Pancreas (tissue), 10 donors: ENCODE measurements around the gene CST3. TPM values are rescaled to one million over a fixed set of nuclear protein-coding genes. Genes with fewer than 3 reads are reported as not detected.

Source experiments
- ATAC-seq, 4 donors: fragments of 200-7000 bp; cut with Tn5 transposase; one replicate each; pipeline versions ENCODE4 v1.8.0 to v1.9.1; 2020; ENCODE audit warnings: mild to moderate bottlenecking in 4 of 4, moderate library complexity in 4 of 4
- DNase-seq, 6 donors: peaks; one replicate each; pipeline ENCODE4 v3.0.0-alpha.2; 2020
- FAIRE-seq: peaks from 2 replicates; lab custom pipeline; 2012; peaks lifted over from hg19 to GRCh38; lab: Jason Lieb, UNC
- H3K27ac ChIP-seq, 4 donors: fragments of 200-600 bp; sonication (generic); 1 replicate in 3 of 4; 2 replicates in 1 of 4; pipeline versions ENCODE4 v1.5.0 to v1.8.0; 2020
- H3K27me3 ChIP-seq, 4 donors: fragments of 200-600 bp; one replicate each; pipeline ENCODE4 v1.8.0; 2021
- H3K36me3 ChIP-seq, 3 donors: fragments of 200-600 bp; sonication (generic) in 1 of 3; one replicate each; pipeline versions ENCODE4 v1.5.0 to v1.8.0; 2020 to 2021
- H3K4me1 ChIP-seq, 3 donors: fragments of 200-600 bp; one replicate each; pipeline ENCODE4 v1.8.0; 2021
- H3K4me3 ChIP-seq, 4 donors: fragments of 200-600 bp; sonication (generic) in 2 of 4; one replicate each; pipeline versions ENCODE4 v1.5.0 to v1.8.0; 2020 to 2021
- H3K9me3 ChIP-seq, 4 donors: fragments of 200-600 bp; one replicate each; pipeline ENCODE4 v1.8.0; 2021
- CTCF ChIP-seq, 4 donors: fragments of 200-600 bp; sonication (generic) in 3 of 4; IDR thresholded peaks; one replicate each; pipeline versions ENCODE4 v1.5.0 to v1.8.0; 2021; ENCODE audit warnings: antibody characterized with exemption in 4 of 4
- WGBS, 2 donors: extraction: QIAGEN DNeasy Blood & Tissue Kit; methylation state at CpG; one replicate each; pipeline ENCODE4 v1.1.7; 2013; 5-methylcytosine and 5-hydroxymethylcytosine counted together
- intact Hi-C, 3 donors: fragments of 100-400 bp; cut with DNase I; formaldehyde crosslinking; loops; one replicate each; pipeline versions ENCODE4 v1.11.1 to v1.14.2; 2022
- polyA plus RNA-seq, 2 donors: library from polyadenylated mRNA; stranded (reverse); fragments of 200-250 nt; gene quantifications; one replicate each; pipeline ENCODE4 v1.2.3, GENCODE V29; 2013
- total RNA-seq, 6 donors: library from RNA; stranded (reverse); fragmentation: NEBNext Ultra II Directional in 4 of 6; extraction: Animal tissue kit (Norgen Biotek cat#: 25700) in 4 of 6; gene quantifications; one replicate each; pipeline versions ENCODE4 v1.2.1 to v1.2.4, GENCODE V29; 2021 to 2023
- donor health status: healthy with polysubstance abuse.
- donor health status: DM: no; HTN: no; CAD: no; lungs with moderate emphysema.
- donor health status: DM: no; HTN: no; CAD: no.
- donor health status: control.
- donor health status: control.
- donor health status: Bipolar disorder and iron deficiency.
- donor health status: DM: yes; HTN: yes; CAD: no.
- donor health status: DM: no; HTN: no; CAD: no.
- donor health status: DM: no; HTN: no; CAD: no.
- donor health status: DM: yes; HTN: yes; CAD: no.

The CST3 gene
- total and polyA plus RNA-seq, 8 donors: 201 to 445 (median 264) TPM

DNA sequence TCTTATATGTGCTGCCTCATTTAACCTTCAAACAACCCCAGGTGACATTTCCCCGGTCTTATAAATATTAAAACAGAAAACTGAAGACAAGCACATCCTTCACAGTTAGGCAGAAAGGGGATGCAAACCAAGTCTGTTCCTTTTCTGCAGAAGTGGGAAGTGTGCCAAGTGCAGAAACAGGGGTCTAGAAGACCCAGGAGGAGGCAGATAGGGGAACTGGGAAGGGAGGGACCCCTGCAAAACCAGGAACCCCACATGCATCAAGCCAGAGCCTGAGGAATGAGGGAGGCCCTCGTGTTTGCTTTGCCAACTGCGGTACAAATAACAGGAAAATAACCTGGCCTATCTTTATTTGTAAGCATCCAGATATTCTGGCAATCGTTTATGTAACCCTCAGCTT is 17.0 kb upstream of the CST3 start:
- intact Hi-C loops: no loop called here
- DNase-seq (no peak), FAIRE-seq (no peak), ATAC-seq (no peak)
- H3K4me1 ChIP-seq: no peaks in the 10 kb centered on the region
- H3K9me3 ChIP-seq: no peaks in the 10 kb centered on the region
- H3K27ac ChIP-seq: no peak overlapping the region
- 56 to 63% methylated on average over 4 of the region's 4 CpGs for WGBS, 2 donors
- no peaks in the 10 kb centered on the region for H3K27me3 ChIP-seq
- TF ChIP-seq CTCF (IDR thresholded peaks at IDR 0.05): no peak
- H3K4me3 ChIP-seq: no peak overlapping the region
- no peaks in the 10 kb centered on the region for H3K36me3 ChIP-seq

DNA sequence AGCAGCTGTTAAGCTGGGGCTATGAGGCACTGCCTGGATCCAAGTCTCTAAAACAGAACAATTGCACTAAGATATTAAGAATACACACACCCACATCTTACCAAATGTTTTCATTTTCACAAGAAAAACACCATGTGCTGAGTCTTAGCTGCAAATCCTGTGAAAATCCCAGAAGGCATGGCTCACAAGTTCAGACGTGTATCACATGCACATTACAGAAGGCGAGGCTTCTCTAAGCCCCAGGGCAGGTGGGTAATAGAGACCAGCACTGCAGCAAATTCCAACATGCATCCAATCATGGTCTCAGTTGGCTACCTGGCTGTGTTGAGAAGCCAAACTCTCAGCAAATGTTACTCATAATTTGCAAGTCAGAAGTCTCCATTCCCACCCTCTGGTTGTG is 16.2 kb upstream of the CST3 start:
- Histone ChIP-seq H3K36me3 (no peaks in the 10 kb centered on the region), H3K27ac (no peak overlapping the region), H3K27me3 (no peaks in the 10 kb centered on the region), H3K4me1 (no peaks in the 10 kb centered on the region), H3K9me3 (no peaks in the 10 kb centered on the region), H3K4me3 (no peak overlapping the region)
- DNase-seq: no peak
- WGBS, 2 donors: 62 to 81% methylated on average over 2 of the region's 2 CpGs
- no peak for TF ChIP-seq CTCF (IDR thresholded peaks at IDR 0.05)
- FAIRE-seq: no peak
- no peak for ATAC-seq
- intact Hi-C loops: no loop called here

- 86 to 90% methylated on average over 3 of the region's 3 CpGs for WGBS, 2 donors
- Histone ChIP-seq H3K27me3 (no peaks in the 10 kb centered on the region), H3K36me3 (no peaks in the 10 kb centered on the region), H3K27ac (no peak overlapping the region), H3K4me1 (no peaks in the 10 kb centered on the region), H3K9me3 (no peaks in the 10 kb centered on the region), H3K4me3 (no peak overlapping the region)
- ATAC-seq (no peak), DNase-seq (no peak), FAIRE-seq (no peak)
- intact Hi-C loops: no loop called here
- no peak for TF ChIP-seq CTCF (IDR thresholded peaks at IDR 0.05)
These were observed 15.7 kb upstream of the CST3 start for GRCh38 chr20:23653400-23653938.

- Histone ChIP-seq H3K27me3 (no peaks in the 10 kb centered on the region), H3K36me3 (no peaks in the 10 kb centered on the region), H3K27ac (no peak overlapping the region), H3K4me3 (no peak overlapping the region), H3K9me3 (no peaks in the 10 kb centered on the region), H3K4me1 (no peaks in the 10 kb centered on the region)
- DNase-seq: no peak
- TF ChIP-seq CTCF (IDR thresholded peaks at IDR 0.05): no peak
- intact Hi-C loops: no loop called here
- WGBS, 2 donors: 60 to 70% methylated on average over 2 of the region's 2 CpGs
- ATAC-seq: no peak
- FAIRE-seq: no peak
These were observed 15.2 kb upstream of the CST3 start for GRCh38 chr20:23652926-23653325.

- no peaks in the 10 kb centered on the region for H3K36me3 ChIP-seq
- H3K4me1 ChIP-seq: no peaks in the 10 kb centered on the region
- no peaks in the 10 kb centered on the region for H3K27me3 ChIP-seq
- no peak for TF ChIP-seq CTCF (IDR thresholded peaks at IDR 0.05)
- intact Hi-C loops: no loop called here
- no peaks in the 10 kb centered on the region for H3K9me3 ChIP-seq
- no peak overlapping the region for H3K27ac ChIP-seq
- no peak for ATAC-seq
- DNase-seq: no peak
- H3K4me3 ChIP-seq: no peak overlapping the region
- FAIRE-seq: no peak
These were observed 14.6 kb upstream of the CST3 start for GRCh38 chr20:23652371-23652770.
